LoVo (cell line): ENCODE measurements around the gene SLC23A3.

Source experiments
- DNase-seq: peaks from one replicate; pipeline ENCODE4 v3.0.0-alpha.2; 2016; ENCODE audit warnings: low spot score

The SLC23A3 gene, protein sequence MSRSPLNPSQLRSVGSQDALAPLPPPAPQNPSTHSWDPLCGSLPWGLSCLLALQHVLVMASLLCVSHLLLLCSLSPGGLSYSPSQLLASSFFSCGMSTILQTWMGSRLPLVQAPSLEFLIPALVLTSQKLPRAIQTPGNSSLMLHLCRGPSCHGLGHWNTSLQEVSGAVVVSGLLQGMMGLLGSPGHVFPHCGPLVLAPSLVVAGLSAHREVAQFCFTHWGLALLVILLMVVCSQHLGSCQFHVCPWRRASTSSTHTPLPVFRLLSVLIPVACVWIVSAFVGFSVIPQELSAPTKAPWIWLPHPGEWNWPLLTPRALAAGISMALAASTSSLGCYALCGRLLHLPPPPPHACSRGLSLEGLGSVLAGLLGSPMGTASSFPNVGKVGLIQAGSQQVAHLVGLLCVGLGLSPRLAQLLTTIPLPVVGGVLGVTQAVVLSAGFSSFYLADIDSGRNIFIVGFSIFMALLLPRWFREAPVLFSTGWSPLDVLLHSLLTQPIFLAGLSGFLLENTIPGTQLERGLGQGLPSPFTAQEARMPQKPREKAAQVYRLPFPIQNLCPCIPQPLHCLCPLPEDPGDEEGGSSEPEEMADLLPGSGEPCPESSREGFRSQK

DNA sequence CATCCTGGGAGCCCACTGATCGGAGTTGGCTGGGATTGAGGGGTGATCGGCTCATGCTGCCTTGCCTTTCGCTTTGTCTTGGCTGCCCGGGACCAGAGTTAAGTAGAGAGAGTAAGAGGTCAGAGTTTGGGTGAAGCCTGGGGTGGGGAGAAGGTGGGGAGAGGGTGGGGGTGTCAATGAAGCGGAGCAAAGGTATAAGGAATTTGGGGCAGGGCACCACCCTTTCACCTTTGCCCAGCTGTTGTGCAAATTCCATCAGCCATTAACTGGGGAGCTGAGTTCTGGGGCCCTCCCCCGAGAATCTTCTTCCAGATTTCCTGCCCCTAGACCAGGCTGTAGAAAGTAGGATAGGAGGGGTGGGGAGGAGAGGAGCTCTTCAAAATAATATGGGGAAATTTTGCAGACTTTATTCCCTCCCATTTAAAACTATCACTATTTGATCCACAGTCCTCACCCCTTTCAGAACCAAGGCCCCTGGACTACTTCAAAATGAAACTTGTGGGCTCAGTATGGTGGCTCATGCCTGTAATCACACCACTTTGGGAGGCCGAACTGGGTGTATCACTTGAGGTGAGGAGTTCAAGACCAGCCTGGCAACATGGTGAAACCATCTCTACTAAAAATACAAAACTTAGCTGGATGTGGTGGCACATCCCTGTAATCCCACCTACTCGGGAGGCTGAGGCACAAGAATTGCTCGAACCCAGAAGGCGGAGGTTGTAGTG lies at the start of gene SLC23A3:
Gene SLC23A3 (minus strand): TSS at position 100 of the 725 bp plus-strand sequence. CDS start 45 bp downstream, at position 55.
- DNase-seq: no peak

DNA sequence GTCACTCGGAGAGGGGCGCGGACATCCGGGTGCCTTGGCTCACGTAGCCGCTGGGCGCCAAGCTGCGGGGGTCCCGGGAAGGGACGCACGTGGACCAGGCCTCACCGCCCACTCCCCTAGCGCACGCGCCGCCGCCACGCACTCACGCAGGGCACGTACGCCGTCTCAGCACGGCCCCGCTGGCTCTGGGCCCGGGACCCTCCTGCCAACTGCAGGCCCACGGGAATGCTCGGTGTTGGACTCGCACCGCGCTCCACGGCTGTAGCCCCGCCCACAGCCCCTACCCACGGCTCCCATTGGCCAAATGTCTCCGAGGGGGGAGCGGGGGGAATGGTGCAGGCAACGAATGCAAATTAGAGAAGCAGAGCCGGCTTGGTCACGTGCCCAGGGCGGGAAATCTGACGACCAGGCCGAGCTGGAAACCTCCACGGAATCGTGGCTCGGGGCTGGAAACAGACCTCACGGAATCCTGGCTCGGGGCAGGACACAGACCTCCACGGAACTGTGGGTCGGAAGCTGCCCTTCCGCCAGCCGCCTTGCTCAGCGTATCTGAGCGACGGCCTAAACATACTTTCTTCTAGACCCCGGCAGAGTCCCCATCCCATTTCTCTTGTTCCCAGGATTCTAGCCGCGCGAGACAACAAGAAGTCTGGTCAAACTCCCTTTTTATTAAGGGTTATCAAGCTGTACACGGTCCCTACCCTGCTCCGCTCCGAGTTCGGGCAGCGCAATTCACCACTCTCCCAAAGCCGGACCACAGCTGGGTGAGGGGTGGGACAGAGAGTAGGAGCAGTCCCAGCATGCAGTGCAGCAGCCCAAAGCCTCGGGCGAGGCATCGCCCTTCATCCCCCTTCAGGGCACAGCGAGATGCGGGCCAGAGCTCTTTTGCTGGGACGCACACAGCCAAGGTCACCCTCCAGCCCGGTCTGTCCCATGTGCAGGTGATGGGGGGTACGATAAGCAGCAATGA lies 49.2 kb upstream of the SLC23A3 start, which contains the start of gene ABCB6:
Gene ABCB6 (minus strand): TSS at position 227 of the 970 bp plus-strand sequence. CDS start 285 bp downstream, outside the sequence.
- DNase-seq: no peak

- no peak for DNase-seq
These were observed 48.4 kb upstream of the SLC23A3 start for GRCh38 chr2:219218217-219218731.

DNA sequence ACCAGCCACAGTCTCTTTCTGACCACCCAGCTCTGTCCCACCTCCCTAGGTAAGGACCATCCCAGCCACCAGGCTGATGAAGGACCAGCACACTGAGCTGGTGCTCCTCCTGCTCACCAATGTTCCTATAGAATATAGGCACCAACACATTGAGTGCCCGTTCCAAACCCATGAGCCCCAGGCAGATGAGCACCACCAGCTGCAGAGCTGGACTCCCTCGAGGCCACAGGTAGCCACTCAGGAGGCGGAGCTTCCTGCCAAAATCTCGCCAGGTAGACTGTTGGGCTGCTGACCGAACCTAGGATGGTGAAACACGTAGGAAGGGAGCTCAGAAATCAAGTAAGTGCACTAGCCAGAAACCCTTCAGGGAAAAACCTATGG lies 46.7 kb upstream of the SLC23A3 start:
- DNase-seq: no peak

GRCh38 chr2:219215871-219216534 lies 46.2 kb upstream of the SLC23A3 start:
- DNase-seq: no peak

GRCh38 chr2:219214786-219215185 lies 45.0 kb upstream of the SLC23A3 start:
- no peak for DNase-seq

GRCh38 chr2:219214141-219214540 lies 44.3 kb upstream of the SLC23A3 start:
- no peak for DNase-seq

DNA sequence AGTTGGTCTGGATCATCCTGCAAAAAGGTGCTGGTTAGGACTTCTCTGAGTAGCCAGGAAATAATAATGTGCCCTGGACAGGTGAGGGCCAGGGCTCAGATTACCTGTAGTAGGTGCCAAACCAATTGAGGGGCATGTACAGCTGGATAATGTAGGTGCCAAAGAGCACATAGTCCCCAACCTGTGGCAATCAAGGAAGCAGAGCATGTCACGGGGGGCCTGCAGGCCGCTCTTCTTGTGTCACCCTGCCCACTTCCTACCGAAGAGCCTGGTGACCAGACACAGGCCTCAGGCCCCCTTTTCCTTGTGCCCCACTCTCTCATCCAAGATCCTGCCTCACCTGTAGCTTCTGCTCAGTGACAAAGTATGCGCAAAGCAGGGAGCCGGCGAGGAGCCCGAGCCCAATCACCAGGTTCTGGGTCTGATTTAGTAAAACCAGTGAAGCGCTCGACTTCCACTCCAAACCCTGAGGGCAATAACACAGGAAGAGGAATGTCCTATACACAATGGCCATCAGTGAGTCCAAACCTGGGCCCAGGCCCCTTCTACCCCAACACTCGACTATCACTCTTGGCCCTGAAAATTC lies 43.8 kb upstream of the SLC23A3 start:
- DNase-seq: no peak

DNA sequence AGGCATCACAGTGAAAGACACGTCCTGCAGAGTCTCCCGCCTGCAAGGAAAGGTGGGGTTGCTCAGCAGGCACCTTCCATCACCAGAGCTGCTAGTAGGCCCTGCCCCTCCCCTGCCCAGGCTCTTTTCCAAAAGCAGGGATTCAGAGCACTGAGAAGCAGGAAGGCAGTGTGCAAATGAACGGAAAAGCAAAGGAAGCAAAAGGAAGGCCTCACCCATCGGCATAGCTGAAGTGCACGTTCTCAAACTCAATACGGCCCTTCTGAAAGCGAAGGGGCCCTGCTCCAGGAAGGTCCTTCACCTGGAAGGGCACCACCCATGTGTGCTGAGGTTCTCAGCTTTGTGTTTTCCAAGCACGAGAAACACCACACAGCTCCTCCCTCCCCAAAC lies 43.2 kb upstream of the SLC23A3 start:
- DNase-seq: no peak

DNA sequence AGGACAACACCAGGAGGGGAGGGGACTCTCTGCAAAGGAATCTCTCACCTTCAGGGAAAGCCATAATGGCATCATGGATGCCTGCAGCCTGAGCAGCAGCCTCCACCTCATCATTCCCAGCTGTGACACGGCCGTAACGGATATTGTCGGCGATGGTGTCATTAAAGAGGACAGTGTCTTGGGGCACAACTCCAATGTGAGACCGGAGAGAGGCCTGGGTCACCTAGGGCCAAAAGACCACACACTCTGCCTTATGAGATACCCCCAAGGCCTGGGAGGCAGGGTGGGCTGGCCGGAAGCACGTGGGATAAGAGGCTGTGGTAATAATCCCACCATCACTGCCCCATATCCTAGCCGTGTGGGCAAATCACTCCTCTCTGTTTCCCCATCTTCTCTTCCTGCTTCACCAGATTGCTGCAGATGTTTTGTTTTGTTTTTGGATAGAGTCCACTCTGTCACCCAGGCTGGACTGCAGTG lies 41.1 kb upstream of the SLC23A3 start:
- no peak for DNase-seq

- DNase-seq: no peak
These were observed 40.5 kb upstream of the SLC23A3 start for GRCh38 chr2:219210196-219210885.

DNA sequence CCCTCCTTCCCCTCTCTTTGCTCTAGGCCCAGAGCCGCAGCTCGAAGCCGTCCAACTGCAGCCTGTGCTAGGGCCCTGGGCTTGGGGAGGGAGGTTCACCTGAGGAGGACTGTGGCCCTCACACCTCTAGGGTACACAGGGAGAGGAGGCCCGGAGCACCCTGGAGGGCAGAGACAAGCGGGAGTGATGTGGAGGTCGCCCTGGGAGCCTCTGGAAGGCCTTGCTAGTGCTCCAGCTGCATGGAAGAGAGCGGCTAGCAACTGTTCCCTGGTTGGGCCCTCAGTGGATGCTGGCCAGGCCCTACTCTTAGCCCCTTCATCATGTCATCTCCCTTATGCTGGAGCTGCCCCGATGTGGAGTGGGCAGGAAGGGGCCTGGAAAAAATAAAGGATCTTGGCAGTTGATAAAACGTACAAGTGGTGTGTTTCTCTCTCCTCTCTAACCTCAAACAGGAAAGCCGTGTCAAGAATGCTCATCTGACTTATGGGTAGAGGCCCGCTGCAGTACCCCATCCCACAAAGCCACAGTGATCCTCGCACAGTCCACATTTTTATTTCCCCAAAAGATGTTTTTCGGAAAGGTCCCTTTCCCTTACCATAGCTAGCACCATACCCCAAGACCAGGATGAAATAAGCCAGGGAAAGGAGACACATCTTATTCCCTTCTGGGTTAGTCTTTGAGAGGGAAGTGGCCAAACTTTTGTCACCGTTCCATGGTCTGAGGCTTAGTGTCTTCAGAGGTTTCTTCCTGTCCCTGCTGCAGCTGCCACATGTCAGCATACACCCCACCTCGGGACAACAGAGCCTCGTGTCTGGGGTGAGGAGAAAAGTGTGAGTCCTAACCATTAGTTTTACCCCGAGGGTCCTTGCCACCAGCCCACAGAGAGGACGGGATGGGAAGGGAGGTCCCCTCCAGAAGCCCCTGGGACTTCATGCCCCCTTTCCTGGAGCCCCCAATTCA lies 39.7 kb upstream of the SLC23A3 start:
- DNase-seq: no peak

- DNase-seq: no peak
These were observed 38.3 kb upstream of the SLC23A3 start for GRCh38 chr2:219207884-219208740.

- no peak for DNase-seq
These were observed 37.5 kb upstream of the SLC23A3 start for GRCh38 chr2:219207134-219207883.

GRCh38 chr2:219206328-219207133 lies 36.7 kb upstream of the SLC23A3 start, which contains the start of gene ZFAND2B:
ZFAND2B (plus strand) TSS chr2:219206782; CDS start chr2:219206988, 206 bp downstream.
- peak; percentile 94 for DNase-seq

GRCh38 chr2:219205981-219206327 lies 36.1 kb upstream of the SLC23A3 start:
- no peak for DNase-seq
